Limb (tissue), 2 donors: ENCODE results near the gene TNNI2.
"Not testable (repeated sequence)": the region's sequence is repeated elsewhere in the genome, so short reads cannot be mapped to it uniquely, and the experiment has no call there.

Experiments used
- DNase-seq, 2 donors: peaks; one replicate each; pipeline ENCODE4 v3.0.0-alpha.2; 2016; ENCODE audit errors: extremely low spot score in 2 of 2

Gene TNNI2

GRCh38 chr11:1884303-1884700, 45.5 kb downstream of the TNNI2 start:
- DNase-seq, result no peak

GRCh38 chr11:1886551-1886950, 47.8 kb downstream of the TNNI2 start:
- not testable (repeated sequence) for DNase-seq

GRCh38 chr11:1887451-1888346, 48.9 kb downstream of the TNNI2 start:
- DNase-seq, result peak in 1 of 2 donors; percentile 28

- DNase-seq, result no peak
Observed at GRCh38 chr11:1888347-1888753, 49.6 kb downstream of the TNNI2 start.

GRCh38 chr11:1888811-1889210, 50.0 kb downstream of the TNNI2 start:
- DNase-seq, result no peak

- peak in 1 of 2 donors; percentile 35 for DNase-seq
Observed at GRCh38 chr11:1889224-1889930, 50.6 kb downstream of the TNNI2 start.

GRCh38 chr11:1889941-1890855, 51.4 kb downstream of the TNNI2 start:
- peak in 1 of 2 donors; percentile 27 for DNase-seq
